HG02623 (cell line): Measurements from ENCODE around the gene UTP25.

ENCODE experiments used
- ATAC-seq: cut with Tn5 transposase; IDR thresholded peaks from one replicate; pipeline ENCODE4 v1.9.1; 2021; ENCODE audit warnings: moderate library complexity; ENCODE audit not compliant: unreplicated experiment

Gene UTP25

DNA sequence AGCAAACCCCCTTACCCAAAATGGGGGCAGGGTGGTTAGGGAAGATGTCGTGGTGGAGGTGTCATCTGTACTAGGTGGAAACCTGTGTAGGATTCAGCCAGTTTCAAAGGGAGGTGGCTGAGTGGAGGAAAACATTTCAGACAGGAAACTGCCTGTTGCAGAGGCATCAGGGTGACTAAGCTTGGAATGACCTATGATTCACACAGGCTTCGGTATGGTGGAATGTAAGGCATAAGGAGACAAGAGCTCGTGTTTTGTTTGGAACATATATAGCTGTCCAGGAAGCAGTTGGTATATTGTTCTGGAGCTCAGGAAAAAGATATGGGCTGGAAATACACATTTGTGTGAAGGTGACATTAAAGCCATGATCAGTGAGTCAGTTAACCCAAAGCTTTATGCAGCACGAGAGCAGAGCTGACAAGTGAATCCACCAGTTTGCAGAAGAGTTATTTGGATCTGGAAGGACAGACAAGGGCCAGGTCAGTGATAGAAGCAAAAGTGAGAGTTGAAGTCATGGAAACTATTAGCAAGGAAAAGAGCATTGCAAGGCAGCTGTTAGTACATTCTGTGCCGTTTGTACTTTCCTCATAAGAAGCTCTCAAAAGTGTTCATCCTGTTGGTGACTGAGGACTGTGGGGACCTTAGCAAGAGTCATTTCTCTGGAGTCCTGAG lies 12.2 kb downstream of the UTP25 start:
- ATAC-seq: no peak

DNA sequence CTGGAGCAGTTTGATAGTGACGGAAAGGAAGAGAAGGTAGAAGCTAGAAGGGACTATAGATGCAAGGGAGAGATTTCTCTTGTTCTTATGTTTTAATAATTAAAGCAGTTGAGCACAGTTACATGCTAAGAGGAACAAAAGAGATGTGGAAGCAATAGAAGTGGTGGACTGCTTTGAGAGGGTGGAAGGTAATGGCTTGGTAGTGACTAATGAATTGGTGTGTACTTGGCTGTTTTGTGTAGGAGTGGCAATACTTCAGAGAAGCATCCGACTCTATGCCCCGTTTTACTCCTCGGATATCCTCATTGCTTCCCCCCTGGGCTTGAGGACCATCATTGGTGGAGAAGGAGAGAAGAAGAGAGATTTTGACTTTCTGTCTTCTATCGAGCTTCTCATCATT lies 12.8 kb downstream of the UTP25 start:
- no peak for ATAC-seq

DNA sequence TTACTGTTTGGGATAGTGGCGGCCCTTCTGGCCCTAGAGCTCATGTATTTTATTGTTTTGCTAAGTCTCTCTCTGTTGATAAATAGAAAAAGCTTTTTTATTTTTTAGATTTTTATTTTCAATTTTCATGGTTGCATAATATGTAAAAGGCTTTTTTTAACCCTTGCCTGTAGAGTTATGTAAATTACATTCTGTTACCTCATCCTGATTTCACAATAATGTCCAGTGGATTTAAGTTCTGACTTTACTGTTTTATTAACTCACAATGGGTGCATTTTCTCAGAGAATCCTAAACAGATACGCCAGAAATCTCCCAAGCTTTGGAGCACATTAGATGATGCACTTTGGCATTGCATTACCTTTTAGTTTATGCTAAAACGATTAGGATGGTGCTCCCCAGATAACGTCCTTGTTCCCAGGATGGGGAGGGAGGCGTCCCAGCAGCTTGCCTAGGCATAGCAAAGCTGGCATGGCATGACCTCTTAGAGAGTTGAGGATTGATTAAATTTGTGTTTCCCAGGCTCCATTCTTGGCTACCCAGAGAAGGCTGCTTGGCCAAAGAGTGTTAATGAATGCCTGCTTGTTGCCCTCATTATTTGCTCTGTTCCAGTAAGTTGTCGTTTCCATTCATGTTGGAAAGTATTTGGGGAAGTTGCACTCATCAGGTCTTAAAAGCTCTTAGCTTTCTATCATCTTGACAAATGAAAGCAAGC lies 17.1 kb downstream of the UTP25 start:
- no peak for ATAC-seq

DNA sequence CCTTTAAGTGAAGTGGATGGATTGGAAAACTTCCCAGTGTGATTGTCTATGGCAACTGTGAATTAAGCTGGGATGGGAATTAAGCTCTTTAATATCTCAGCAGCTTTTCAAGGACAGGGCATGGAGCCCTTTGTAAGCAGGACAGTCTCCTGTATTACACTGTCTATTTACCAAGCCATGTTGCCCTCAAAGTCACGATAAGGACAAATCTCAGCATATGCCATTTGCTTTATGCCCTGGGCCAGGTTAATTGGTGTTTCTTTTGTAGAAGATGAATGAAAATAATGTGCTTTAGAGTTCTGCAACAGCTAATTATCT lies 17.6 kb downstream of the UTP25 start:
- no peak for ATAC-seq

DNA sequence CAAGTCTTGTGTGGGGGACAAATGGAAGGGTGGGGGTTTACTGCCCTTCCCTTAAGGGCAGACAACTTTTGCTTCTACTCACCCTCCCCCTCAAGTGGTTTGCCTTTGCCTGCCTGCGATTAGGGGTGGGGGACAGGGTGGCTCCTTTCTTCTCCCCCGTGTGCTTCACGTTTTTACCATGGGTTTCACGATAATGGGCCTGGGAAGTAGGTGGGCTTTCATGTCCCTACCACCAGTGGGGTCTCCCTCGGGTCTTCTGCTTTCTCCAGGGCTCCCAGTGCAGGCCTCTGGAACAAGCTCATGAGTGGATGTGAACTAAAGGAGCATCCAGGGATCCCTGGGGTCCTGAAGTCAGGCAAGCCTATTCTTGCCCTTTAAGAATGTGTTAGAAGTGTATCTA lies 21.6 kb downstream of the UTP25 start:
- ATAC-seq: no peak

DNA sequence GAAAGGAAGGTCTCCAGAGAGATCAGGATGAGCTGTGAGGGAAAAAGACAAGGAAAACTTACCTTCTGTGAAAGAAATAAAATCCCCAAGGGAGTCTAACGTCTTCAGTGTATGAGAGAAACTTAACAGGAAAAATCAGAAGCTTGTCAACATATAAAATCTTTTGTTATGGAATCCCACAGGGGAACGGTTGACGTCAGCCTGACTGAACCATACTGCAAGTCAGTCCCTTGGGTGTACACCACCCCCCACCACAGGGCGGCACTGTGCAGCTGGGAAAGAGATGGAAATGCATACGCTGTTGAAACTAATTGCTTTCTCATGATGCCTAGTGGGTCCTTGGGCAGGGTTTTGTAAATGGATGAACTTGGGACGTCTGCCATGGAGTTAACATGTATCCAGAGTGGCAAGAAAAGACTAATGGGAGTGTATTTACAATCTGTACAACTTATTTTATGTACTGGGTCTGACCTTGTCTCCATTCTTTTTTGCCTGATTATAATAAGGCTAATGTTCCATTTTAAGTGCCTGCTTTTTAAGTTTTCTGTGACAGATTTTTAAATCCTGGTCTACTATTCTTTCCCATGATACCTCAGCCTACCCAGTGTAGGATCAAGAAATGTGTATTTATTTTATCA lies 22.7 kb downstream of the UTP25 start:
- peak; percentile 63 for ATAC-seq

DNA sequence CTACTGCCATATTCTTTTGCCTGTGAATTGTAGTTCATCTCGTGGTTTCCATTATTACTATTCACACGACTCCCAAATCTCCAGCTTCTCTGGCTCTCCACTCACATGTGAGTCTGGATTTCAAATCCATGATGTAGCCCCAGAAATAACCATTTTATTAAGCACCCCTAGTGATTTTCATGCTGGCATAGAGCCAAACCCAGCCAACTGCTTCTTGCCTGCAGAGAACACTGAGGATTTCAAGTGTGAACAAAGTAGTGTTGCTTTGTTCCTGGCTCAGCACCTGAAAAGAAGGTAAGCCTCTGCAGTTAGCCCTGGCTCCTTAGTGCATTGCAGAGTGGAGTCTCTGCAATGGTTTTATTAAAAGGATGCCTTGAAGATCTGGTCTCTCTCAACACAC lies 25.9 kb downstream of the UTP25 start:
- no peak for ATAC-seq

DNA sequence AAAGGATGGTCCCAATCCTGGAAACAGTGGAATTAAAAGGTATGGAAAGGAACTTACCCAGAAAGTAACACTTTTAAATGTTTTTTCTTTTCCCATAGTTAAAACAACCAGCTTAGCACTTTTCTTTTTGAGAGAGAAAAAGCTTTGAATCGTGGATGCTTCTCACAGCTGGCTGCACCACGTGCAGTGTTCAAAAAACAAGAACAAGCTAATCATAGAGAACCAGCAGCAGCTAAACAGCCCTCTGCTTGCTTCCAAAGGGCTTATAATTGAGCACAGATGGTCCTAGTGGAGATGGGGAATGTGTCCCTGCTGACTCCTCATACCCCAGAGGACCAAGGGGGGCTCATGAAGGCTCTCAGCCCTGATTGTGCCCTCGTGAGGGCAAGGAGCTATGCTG lies 26.4 kb downstream of the UTP25 start:
- ATAC-seq: no peak

DNA sequence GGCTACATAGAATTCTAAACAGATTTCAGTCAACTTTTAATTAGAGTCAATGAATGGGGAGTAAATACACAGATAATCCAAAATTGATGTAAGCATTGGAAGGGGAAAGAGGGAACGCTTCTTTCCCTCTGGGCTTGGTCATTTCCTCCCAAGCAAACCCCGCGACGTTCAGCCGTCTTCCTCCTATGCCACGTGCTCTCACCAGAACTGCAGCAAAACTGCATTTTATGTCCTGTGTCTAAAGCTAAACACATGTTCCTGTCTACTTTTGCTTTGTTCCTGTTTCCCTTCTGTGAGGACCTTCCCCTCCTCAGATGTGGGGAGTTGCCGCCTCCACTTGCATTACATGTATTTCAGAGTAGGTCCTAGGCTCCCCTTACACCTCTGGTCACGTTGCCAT lies 27.2 kb downstream of the UTP25 start:
- no peak for ATAC-seq

DNA sequence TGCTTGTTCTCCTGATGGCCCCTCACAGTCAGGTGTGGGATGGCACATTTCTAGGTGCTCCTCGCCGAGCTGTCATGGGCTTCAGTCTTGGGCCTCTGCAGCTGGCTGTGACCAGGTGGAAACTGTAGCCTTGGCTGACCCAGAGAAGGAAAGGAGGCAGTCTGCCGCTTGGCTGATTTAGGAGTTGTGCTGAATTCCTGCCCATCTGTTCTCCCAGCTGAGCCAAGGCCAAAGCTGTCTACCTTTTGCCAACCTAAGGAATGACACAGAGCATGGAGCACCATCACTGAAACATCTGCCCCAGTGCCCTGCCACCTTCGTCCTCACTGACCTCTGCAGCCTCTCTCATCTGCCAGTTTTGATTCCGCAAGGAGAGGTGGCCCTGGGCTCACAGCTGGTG lies 27.9 kb downstream of the UTP25 start:
- no peak for ATAC-seq

DNA sequence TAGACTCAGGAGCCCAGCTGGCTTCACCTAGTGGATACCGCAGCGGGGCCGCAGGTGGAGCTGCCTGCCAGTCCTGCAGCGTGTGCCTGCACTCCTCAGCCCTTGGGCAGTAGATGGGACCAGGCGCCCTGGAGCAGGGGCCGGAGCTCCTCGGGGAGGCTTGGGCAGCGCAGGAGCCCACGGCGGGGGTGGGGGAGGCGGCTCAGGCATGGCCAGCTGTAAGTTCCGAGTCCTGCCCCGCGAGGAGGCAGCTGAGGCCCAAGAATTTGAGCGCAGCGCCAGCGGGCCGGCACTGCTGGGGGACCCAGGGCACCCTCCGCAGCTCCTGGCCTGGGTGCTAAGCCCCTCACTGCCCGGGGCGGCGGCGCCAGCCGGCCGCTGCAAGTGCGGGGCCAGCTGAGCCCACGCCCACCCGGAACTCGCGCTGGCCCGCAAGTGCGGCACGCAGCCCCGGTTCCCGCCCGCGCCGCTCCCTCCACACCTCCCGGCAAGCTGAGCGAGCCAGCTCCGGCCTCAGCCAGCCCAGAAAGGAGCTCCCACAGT lies 30.9 kb downstream of the UTP25 start:
- ATAC-seq: no peak

DNA sequence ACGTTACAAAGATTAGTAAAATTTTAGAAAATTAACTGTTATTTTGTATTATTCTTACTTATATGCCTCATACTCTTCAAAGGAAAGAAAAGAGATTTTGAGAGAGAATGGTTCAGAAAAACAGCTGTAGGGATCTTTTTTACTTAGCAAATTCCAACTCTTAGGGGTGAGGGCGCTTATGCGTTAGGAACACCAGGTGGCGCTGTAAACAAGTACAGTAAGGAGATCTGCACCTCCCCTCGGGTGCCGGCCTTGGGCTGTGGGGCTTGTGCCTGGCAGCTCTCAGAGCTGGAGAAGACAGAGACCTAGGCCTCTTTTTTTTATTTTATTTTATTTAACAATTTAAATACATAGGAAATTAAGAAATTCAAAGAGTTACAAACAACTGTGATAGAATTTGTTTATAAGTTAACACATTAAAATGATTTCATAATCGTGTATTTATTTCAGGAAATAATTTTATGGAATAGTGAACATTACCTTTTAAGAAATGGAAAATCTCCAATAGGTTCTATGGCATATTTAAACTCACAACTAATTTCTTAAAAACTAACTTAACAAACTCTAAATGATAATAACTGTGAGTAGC lies 32.6 kb downstream of the UTP25 start:
- peak; percentile 95 for ATAC-seq

DNA sequence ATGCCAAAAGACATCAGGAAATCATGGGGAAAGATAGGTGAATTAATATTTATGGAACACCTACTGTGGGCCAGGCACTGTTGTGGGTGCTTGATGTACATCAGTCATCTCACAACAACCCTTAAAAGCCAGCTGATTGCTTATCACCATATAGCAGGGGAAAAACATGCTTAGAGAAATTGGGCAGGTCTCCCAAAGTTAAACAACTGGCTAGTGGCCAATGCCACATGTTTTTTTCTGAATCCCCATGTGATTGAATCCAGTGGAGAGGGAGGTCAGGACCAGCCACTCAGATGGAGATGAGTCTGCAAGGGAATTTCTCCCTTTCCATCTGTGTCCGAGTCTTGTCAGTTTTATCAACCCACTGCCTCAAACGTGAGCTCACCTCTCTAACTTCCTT lies 33.5 kb downstream of the UTP25 start:
- ATAC-seq: no peak

DNA sequence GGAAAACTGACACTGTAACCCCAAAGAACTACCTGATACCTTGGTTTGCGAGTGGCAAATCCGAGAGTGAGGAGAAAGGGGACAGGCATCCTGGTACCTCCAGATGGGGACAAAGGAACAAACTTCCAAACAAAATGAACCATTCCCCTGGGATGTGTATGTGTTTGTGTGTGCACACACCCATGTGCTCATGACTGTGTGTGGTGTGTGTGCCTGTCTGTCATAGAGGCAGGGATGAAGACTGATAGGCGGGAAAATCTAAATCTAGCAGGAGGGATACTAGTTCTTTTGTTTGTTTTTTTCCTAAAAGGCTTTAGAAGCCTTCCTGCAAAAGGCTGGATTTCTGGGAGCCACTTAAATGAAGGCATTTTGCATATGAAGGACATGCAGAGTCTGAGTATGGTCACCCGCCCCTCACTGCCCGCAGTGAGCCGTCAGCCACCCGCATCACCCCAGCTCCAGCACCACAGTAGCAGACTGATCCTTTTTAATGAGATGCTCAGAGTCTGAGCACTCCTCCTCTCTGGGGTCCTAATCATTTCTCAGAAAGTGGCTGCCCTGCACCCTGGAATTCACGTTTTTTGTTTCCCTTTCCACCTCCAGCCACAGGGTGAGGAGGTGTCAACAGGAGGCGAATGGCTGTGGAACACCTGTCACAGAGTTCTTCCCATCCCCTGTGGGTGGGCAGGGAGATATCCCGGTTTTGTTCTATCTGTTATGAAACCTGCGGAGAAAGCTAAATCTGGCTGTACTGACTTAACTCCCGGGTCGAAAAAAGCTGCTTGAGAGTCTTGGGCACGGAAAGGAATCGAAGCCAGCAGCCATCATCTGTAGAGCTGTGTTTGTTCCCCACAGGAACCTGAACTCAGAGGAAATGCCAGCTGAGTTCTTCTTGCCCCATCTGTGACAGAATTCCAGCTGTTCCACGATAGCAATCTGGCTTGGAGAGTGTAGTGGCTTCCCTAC lies 34.9 kb downstream of the UTP25 start:
- ATAC-seq: no peak

DNA sequence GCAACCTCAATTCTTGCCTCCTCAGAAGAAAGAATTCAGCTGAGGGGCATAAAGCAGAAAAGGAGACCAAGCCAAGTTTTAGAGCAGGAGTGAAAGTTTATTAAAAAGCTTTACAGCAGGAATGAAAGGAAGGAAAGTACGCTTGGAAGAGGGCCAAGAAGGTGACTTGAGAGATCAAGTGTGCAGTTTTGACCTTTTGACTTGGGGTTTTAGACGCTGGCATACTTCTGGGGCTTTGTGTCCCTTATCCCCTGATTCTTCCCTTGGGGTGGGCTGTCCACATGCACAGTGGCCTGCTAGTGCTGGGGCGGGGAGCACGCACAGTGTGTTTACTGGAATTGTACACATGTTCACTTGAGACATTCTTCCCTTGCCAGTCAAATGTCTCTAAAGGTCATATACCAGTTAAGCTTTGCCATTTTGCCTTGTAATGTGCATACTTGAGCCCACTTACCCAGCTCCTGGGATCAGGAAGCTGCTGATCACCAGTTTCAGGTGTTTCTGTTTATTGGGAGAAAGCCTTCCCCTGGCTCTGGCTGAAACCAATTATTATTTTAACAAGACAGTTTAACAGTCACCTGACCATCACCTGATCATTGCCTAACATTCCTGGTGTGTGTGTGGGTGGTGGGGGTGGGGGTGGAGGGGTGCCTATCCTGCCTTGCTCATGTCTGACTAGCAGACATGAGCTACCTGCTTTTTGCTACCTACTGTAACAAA lies 36.2 kb downstream of the UTP25 start:
- ATAC-seq: no peak

DNA sequence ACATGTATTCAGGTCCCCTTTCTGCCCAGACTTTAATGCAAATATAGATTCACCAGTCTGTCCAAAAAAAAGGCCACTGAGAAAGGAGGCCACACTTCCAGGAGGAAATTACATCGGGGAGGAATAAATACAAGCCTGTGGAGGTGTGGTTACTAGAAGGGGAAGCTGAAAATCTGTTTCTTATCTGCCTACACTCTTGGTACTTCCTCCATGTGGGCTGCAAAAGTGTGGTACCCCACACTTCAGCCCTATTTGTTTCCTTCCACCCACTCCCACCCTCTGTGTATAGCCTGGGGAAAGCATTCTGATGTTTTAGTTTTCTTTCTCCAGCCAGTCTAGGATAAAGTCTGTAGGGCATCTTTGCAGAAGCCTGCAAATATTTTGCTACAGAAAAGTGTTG lies 38.4 kb downstream of the UTP25 start:
- ATAC-seq: no peak

DNA sequence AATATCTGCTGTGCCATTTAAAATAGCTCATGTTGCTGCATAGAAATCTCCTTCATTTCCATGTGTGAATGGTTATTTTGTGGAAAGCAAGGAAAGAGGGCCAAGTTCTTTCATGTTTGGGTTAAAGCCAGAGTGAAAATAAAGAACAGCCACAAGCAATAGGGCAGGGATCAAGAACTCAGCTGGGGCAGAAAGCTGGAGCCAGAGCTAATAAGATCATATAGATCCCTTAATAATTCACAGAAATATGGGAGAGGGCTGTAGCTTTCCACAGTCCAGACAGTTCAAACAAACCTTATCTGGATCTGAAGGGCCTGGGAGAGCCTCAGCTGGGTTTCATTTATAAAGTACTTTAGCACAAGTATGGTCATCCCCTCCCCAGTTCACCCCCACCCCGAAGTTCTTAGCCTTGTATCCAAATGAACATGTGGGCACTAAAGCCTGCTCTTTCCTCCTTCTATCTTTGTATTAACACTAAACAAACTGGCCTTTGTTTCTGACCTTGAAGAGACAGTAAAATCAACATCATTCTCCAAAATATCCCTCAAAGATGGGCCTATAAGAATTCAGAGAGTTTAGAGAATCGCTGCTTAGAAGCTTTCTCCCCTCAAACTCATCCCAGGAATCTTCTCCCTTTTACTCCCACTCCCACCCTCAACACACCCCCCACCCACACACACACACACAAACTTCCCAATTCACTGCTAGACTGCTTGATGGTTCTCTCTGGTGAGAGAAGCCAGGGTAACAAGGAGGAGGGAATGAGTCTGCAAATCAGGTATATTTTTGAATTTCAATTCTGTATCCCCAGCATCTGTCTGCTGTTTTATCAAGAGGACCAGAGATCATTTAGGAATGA lies 41.7 kb downstream of the UTP25 start:
- ATAC-seq: no peak

DNA sequence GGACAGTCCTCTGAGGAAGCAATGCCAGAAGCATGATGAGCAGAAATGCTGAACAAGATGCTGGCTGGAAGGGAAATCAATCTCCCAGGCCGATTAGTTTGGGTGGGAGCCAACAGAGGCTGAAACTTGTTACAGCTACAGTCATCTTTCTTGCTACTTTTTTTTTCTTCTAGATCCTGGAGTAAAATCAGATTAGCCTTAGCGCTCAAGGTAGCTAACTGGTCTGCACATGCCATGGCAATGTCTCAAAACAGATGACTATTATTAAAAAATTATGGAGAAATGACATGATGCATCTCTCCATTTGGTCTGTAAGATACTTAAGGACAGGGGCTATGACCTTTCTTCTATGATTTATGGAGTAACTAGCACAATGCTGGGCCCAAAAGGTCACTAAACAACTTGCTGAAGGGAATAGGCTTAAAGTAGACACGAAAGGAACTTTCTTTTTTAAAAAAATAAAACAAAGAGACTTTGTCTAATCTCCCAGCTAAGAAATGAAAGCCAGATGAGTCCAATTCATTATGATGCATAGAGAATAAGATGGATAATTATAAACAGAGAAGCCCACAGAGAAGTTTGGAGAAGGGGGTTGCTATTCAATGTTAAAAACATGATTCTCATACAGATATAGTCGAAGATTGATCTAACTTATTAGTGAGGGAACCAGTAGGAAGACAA lies 42.5 kb downstream of the UTP25 start:
- ATAC-seq: no peak

DNA sequence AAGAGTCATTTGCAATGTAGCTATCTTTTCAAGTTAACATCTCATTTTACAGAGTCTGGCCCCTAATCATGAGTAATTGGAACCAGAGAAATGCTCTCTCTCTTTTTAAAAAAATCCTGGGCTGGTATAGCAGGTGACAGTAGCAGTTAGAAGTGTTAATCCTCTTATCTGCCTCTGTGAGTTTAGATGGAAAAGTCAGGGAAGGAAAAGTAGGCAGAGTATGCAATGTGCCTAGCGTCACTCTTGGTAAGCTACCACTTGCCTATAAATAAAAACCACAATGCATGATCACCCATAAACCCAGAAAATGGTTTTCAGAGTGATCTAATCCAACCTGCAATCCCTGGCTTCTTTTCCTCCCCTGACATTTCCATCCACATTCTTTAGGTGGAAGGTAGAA lies 43.2 kb downstream of the UTP25 start:
- ATAC-seq: no peak
